Posterior vena cava (tissue), 2 donors: ENCODE data around the gene PRR4. TPM values are rescaled to one million over a fixed set of nuclear protein-coding genes. Genes with fewer than 3 reads are reported as not detected.

ENCODE experiments used
- DNase-seq: peaks from one replicate; pipeline ENCODE4 v3.0.0-alpha.2; 2020; ENCODE audit warnings: low spot score
- intact Hi-C, 2 donors: fragments of 100-400 bp; cut with DNase I; formaldehyde crosslinking; loops; one replicate each; pipeline versions ENCODE4 v1.14.1 to v1.14.2; 2022 to 2023
- total RNA-seq, 2 donors: library from RNA; stranded (reverse); fragmentation: NEBNext Ultra II Directional; extraction: Animal tissue kit (Norgen Biotek cat#: 25700); gene quantifications; one replicate each; pipeline ENCODE4 v1.2.1, GENCODE V29; 2021
- donor health status: DM: yes; HTN: yes; CAD: no.
- donor health status: DM: yes; HTN: yes; CAD: no.

The PRR4 gene
- total RNA-seq, 2 donors from 2014 or later, result 2.5 to 4.3 TPM

DNA sequence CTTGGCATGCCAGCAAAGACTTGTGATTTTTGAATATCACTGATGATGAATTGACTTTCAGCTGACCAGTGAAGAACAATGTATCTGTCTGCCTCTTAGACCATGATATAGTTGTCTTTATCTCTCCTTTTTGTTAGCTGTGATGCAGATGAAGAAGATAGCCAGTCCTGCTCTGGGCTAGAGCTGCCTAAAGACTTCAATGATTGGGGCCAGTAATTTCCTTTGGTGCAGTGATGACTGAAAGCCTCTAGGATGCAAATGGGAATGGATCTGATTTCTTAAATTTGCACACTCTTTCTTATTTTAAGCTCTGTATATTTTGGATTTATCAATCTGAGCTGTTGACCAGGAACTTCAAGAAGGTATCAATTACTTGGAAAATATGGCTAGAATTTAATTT, 39.2 kb downstream of the PRR4 start, which contains the start of gene TAS2R9:
Gene TAS2R9, minus strand, starts transcription at position 101 of the 400 bp plus-strand sequence. Its CDS starts 93 bp downstream, at position 8.
- no peak for DNase-seq
- intact Hi-C loops, result no loop called here

DNA sequence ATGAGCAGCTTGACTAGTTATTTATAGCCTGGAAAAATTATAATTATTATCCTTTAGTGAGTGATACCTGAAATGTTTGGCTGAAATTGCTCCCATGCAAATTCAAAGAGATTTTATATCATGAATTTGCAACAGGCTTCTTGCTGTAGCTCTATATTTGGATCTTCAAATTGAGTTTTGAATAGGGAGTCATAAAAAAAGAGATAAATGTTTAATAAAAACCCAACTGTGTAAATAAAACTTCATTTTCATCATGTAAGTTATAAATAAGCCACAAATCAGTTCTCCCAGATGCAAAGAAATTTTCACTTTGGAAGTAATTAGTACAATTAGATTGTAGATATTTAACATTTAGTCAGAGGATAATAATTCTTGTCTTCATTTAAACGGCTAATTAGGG, 42.1 kb downstream of the PRR4 start, which contains the start of gene TAS2R8:
Gene TAS2R8, minus strand, starts transcription at position 101 of the 400 bp plus-strand sequence. CDS start 306 bp downstream, outside the sequence.
- intact Hi-C loops, result no loop called here
- DNase-seq, result no peak

DNA sequence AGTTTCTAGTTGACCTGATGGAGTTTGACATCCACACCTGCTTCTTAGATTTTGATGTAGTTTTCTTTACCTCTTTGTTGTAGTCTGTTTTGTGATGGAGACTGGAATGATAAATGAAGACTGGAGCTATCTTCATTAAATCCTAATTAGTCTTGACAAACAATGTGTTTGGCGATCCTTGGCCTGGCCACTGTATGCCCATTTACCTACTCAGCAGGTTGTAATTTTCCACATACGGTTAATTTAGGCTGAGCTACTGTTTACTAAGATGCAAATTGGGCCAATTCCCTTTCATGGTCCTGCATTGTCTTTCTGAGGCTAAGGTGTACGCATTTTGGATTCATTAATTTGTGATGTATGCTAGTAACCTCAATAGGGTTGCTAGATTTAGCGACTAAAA, 46.7 kb downstream of the PRR4 start, which contains the start of gene TAS2R7:
Gene TAS2R7, minus strand, starts transcription at position 41 of the 400 bp plus-strand sequence. CDS start 57 bp downstream, outside the sequence.
- no peak for DNase-seq
- intact Hi-C loops, result no loop called here

DNA sequence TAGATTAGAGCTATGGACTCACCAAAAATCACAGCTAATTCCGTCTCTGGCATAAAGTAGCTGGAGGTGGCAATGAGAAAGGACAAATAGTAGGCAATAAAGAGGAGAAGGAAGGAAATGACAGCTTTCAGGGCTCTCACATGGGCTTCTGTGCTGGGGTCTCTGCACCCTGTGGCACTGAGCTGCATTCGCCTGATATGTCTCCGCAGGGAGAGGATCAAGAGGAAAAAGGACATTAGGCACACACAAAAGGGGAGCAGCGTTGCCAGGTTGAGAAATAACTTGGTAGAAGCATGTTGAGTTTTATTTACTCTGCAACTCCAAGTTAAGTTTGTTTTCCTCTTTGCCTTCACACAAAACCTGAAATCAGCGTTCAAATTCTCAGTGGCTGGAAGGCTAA, 47.5 kb downstream of the PRR4 start:
- DNase-seq, result no peak
- intact Hi-C loops, result no loop called here

Other genes with a start within 250 kb of the PRR4 start
- 10 to 100 TPM; 19.3 to 21.2 TPM for gene MAGOHB, start 235.9 kb downstream of the PRR4 start, total RNA-seq
- under 1 TPM; 0.10 to 0.19 TPM for gene STYK1, start 175.4 kb downstream of the PRR4 start, total RNA-seq
- gene YBX3, start 126.2 kb downstream of the PRR4 start, total RNA-seq, result 100 to 1,000 TPM; 386 to 502 TPM
- not detected for gene TAS2R7, start 46.8 kb downstream of the PRR4 start, total RNA-seq
- not detected for gene TAS2R8, start 42.2 kb downstream of the PRR4 start, total RNA-seq
- gene TAS2R9, start 39.3 kb downstream of the PRR4 start, total RNA-seq, result under 1 TPM in 1 of 2 donors, not detected in 1; 0.51 TPM
- 1 to 10 TPM in 1 of 2 donors, under 1 TPM in 1; 0.76 to 1.2 TPM for gene TAS2R10, start 23.1 kb downstream of the PRR4 start, total RNA-seq
- gene PRH1, start 34.8 kb upstream of the PRR4 start, total RNA-seq, result 10 to 100 TPM; 13.5 to 19.2 TPM
- gene TAS2R13, start 60.1 kb upstream of the PRR4 start, total RNA-seq, result 1 to 10 TPM; 2.4 to 2.5 TPM
- not detected for gene PRH2, start 79.8 kb upstream of the PRR4 start, total RNA-seq
- gene TAS2R14, start 89.8 kb upstream of the PRR4 start, total RNA-seq, result 1 to 10 TPM; 3.5 to 5.5 TPM
- gene TAS2R50, start 137.4 kb upstream of the PRR4 start, total RNA-seq, result 1 to 10 TPM; 2.0 to 3.2 TPM
- 1 to 10 TPM; 3.0 to 4.3 TPM for gene TAS2R20, start 148.8 kb upstream of the PRR4 start, total RNA-seq
- 1 to 10 TPM; 4.3 to 5.9 TPM for gene TAS2R19, start 173.1 kb upstream of the PRR4 start, total RNA-seq
- gene TAS2R31, start 181.9 kb upstream of the PRR4 start, total RNA-seq, result 1 to 10 TPM; 3.3 to 4.7 TPM
- 1 to 10 TPM; 2.2 to 2.4 TPM for gene TAS2R46, start 212.8 kb upstream of the PRR4 start, total RNA-seq
- gene TAS2R43, start 242.8 kb upstream of the PRR4 start, total RNA-seq, result 1 to 10 TPM in 1 of 2 donors, under 1 TPM in 1; 0.33 to 1.3 TPM